Measurements from ENCODE around the gene COPA.

DNA sequence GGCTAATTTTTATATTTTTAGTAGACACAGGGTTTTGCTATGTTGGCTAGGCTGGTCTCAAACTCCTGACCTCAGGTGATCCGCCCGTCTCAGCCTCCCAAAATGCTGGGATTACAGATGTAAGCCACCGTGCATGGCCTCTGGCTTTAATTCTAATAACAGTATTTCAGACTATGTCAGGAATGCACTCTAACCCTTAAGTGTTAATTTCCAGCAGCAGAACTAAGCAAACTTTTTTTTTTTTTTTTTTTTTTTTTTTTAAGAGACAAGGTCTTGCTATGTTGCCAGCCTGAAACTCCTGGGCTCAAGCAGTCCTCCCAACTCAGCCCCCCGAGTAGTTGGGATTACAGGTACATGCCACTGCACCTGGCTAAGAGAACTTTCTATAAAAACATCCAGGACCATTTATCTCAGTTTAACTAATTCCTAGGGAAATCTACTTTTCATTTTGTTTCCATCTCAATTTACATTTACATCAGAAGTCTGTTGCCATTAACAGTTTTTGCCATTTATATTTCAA is 87.2 kb downstream of the COPA start:
- TF ChIP-seq, protein P1, sequence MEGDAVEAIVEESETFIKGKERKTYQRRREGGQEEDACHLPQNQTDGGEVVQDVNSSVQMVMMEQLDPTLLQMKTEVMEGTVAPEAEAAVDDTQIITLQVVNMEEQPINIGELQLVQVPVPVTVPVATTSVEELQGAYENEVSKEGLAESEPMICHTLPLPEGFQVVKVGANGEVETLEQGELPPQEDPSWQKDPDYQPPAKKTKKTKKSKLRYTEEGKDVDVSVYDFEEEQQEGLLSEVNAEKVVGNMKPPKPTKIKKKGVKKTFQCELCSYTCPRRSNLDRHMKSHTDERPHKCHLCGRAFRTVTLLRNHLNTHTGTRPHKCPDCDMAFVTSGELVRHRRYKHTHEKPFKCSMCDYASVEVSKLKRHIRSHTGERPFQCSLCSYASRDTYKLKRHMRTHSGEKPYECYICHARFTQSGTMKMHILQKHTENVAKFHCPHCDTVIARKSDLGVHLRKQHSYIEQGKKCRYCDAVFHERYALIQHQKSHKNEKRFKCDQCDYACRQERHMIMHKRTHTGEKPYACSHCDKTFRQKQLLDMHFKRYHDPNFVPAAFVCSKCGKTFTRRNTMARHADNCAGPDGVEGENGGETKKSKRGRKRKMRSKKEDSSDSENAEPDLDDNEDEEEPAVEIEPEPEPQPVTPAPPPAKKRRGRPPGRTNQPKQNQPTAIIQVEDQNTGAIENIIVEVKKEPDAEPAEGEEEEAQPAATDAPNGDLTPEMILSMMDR (IDR thresholded peaks at IDR 0.05; ENCODE audit: insufficient read depth, low read length, poor library complexity, severe bottlenecking): no peak
- TF ChIP-seq EZH2phosphoT487 (conservative IDR thresholded peaks at IDR 0.05; ENCODE audit: low read length): no peak
